Calu3 (cell line): ENCODE results near the gene FAM20C. TPM values are rescaled to one million over a fixed set of nuclear protein-coding genes. Genes with fewer than 3 reads are reported as not detected.

Source experiments
- BruUV-seq: library from RNA; stranded (reverse); fragments of 400-500 nt; replicated peaks from 2 replicates; lab custom pipeline; 2021; lab: Mats Ljungman, UMichigan
- CTCF ChIA-PET: fragments of 300-600 bp; sonication (Branson Sonifier 250); formaldehyde crosslinking; loops from one replicate; lab custom pipeline; 2022; ENCODE audit warnings: antibody characterized with exemption; lab: Charles Lee
- DNase-seq: peaks from one replicate; pipeline ENCODE4 v3.0.0; 2022
- H3K27ac Mint-ChIP-seq: one replicate; pipeline ENCODE4 v1.8.0; 2022; ENCODE audit warnings: mixed read lengths; ENCODE audit not compliant: unreplicated experiment
- H3K27me3 Mint-ChIP-seq: one replicate; pipeline ENCODE4 v1.8.0; 2022; ENCODE audit warnings: mixed read lengths; ENCODE audit not compliant: unreplicated experiment
- H3K36me3 Mint-ChIP-seq: one replicate; pipeline ENCODE4 v1.8.0; 2022; ENCODE audit warnings: mild to moderate bottlenecking, moderate library complexity, mixed read lengths; ENCODE audit not compliant: insufficient read depth, unreplicated experiment
- H3K4me1 Mint-ChIP-seq: one replicate; pipeline ENCODE4 v1.8.0; 2022; ENCODE audit warnings: mild to moderate bottlenecking, low read depth, mixed read lengths; ENCODE audit not compliant: unreplicated experiment
- H3K4me3 Mint-ChIP-seq: one replicate; pipeline ENCODE4 v1.8.0; 2022; ENCODE audit warnings: mild to moderate bottlenecking, low read depth, moderate library complexity, mixed read lengths; ENCODE audit not compliant: unreplicated experiment
- H3K9me3 Mint-ChIP-seq: one replicate; pipeline ENCODE4 v1.8.0; 2022; ENCODE audit warnings: low read depth, mixed read lengths; ENCODE audit not compliant: unreplicated experiment
- intact Hi-C: fragments of 100-400 bp; cut with micrococcal nuclease; formaldehyde crosslinking; loops from one replicate; pipeline ENCODE4 v1.10.0; 2022; ENCODE audit not compliant: unreplicated experiment
- total RNA-seq: library from RNA; stranded (reverse); gene quantifications from 2 replicates; pipeline ENCODE4 v1.2.3, GENCODE V29; 2022
- TF ChIP-seq, protein P1 (sequence below): fragments of 200-600 bp; IDR thresholded peaks from one replicate; pipeline ENCODE4 v1.8.0; 2022; ENCODE audit warnings: antibody characterized with exemption; ENCODE audit not compliant: unreplicated experiment

Gene FAM20C
- total RNA-seq, 1 experiment from 2014 or later = 9.1 TPM

DNA sequence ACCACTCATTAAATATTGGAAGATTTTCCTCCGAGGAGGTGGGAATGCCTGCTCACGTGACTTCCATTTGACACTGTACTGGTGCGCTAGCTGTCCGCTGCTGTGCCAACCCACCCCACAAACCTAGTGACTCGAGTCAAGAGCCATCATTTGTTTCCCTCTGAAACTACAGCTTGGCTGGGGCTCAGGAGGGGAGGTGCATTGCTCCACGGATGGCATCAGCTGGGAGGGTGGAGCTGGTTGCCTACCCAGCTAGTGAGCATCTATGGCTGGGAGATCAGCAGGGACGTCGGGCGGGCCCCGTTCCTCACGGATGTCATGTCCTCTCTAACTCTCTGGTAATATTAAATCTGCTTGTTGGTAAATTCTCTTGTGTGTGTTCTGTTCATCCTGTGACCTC, 88.1 kb downstream of the FAM20C start:
- TF ChIP-seq, protein P1, sequence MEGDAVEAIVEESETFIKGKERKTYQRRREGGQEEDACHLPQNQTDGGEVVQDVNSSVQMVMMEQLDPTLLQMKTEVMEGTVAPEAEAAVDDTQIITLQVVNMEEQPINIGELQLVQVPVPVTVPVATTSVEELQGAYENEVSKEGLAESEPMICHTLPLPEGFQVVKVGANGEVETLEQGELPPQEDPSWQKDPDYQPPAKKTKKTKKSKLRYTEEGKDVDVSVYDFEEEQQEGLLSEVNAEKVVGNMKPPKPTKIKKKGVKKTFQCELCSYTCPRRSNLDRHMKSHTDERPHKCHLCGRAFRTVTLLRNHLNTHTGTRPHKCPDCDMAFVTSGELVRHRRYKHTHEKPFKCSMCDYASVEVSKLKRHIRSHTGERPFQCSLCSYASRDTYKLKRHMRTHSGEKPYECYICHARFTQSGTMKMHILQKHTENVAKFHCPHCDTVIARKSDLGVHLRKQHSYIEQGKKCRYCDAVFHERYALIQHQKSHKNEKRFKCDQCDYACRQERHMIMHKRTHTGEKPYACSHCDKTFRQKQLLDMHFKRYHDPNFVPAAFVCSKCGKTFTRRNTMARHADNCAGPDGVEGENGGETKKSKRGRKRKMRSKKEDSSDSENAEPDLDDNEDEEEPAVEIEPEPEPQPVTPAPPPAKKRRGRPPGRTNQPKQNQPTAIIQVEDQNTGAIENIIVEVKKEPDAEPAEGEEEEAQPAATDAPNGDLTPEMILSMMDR = no peak
- CTCF ChIA-PET = no interaction called here
- BruUV-seq = no TSS peak

DNA sequence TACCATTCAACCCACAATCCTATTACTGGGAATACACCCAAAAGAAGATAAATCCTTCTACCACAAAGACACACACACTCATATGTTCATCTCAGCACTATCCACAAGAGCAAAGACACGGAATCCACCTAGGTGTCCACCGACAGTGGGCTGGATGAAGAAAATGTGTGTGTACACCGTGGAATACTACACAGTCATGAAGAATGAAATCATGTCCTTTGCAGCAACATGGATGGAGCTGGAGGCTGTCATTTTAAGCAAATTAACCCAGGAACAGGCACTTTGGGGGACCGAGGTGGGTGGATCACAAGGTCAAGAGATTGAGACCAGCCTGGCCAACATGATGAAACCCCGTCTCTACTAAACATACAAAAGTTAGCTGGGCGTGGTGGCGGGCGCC, 89.3 kb downstream of the FAM20C start:
- DNase-seq = no peak
- TF ChIP-seq, protein P1 = no peak
- CTCF ChIA-PET = interaction anchor here (0.6 kb wide), 1 partner anchor 382 kb away, joined by 3 read pairs; no protein-coding TSS in a partner anchor
- intact Hi-C loops = no loop called here
- no peak overlapping the region for H3K27ac Mint-ChIP-seq
- no peaks in the 10 kb centered on the region for H3K36me3 Mint-ChIP-seq
- H3K9me3 Mint-ChIP-seq = peaks cover 8% of the 10 kb centered on the region
- no peak overlapping the region for H3K4me3 Mint-ChIP-seq
- peaks cover 13% of the 10 kb centered on the region for H3K4me1 Mint-ChIP-seq
- H3K27me3 Mint-ChIP-seq = peaks cover 99% of the 10 kb centered on the region
- BruUV-seq = no TSS peak

More for the DNA sequence above, 88.1 kb downstream of the FAM20C start:
- Mint-ChIP-seq H3K36me3 (no peaks in the 10 kb centered on the region), H3K27me3 (peaks cover 89% of the 10 kb centered on the region), H3K4me1 (peaks cover 12% of the 10 kb centered on the region), H3K9me3 (peaks cover 8% of the 10 kb centered on the region), H3K4me3 (no peak overlapping the region), H3K27ac (no peak overlapping the region)
- intact Hi-C loops = no loop called here
- no peak for DNase-seq

DNA sequence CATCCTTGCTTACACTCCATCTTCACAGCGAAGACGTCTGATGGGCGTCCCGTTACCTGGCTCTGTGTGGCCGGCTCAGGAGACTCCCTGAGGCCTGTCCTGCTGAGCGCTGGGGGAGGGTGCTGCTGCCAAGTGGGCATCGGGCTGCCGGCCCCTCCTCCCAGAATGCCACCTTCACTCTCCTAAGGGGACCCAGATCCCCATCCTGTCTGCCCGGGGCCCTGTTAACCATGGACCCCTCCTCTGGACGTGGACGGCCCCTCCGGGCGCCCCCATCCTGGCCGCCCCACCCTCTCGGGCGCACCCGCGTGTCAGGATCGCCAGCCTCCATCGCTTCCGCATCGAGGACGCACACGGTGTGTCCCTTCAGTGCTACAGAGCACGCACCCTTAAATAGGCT, 90.2 kb downstream of the FAM20C start:
- DNase-seq = no peak
- CTCF ChIA-PET = no interaction called here
- TF ChIP-seq, protein P1 = no peak
- H3K4me1 Mint-ChIP-seq = peaks cover 13% of the 10 kb centered on the region
- H3K4me3 Mint-ChIP-seq = no peak overlapping the region
- BruUV-seq = no TSS peak
- intact Hi-C loops = no loop called here
- H3K36me3 Mint-ChIP-seq = no peaks in the 10 kb centered on the region
- H3K27me3 Mint-ChIP-seq = peaks cover 100% of the 10 kb centered on the region
- H3K27ac Mint-ChIP-seq = no peak overlapping the region
- H3K9me3 Mint-ChIP-seq = peaks cover 4% of the 10 kb centered on the region

DNA sequence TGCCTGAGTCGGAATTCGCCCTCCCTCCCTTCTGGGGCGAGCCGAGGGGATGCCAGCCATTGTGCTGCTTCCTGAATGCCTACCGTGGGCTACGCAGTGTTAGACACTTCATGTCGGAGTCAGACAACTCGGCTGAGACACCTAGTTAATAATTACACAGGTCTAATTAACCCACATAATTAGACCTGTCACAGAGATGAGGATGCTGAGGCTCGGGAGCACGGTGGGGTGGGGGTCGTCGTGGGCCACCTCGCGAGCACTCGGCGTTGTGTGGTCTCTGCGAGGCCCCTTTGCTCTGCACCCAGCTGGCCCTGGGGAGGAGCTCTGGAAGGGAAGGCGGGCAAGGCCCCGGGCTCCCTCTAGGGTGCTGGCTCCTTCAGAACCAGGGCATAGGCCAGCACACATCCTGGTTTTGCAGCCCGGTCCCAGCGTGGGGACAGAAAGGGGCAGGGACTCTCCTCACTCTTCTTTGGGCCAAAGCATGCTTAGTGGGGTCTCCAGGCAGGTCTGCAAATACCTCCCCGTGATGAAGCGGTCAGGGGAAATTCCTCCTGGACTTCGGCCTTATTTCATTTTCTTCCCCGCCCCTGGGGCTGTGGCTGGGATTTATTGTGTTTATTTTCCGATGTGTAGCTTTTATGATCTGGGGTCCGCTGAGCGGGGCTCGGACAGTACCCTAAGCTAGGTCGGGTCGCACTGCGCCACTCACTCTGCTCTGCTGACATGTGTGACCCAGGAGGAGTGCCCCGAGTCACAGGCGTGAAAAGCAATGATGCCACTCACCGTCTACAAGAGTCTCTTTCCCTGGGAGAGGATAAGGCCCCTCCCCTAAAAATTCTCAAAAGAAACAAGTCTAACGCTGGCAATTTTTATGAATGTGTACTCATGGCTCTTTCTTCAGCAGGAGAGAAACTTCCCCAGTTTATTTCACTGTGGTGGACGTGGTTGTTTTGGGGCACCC, 92.7 kb downstream of the FAM20C start:
- TF ChIP-seq, protein P1 = no peak
- BruUV-seq = no TSS peak
- Mint-ChIP-seq H3K4me1 (peaks cover 13% of the 10 kb centered on the region), H3K27me3 (peaks cover 94% of the 10 kb centered on the region), H3K4me3 (no peak overlapping the region), H3K36me3 (no peaks in the 10 kb centered on the region), H3K9me3 (no peaks in the 10 kb centered on the region), H3K27ac (no peak overlapping the region)
- DNase-seq = peak; percentile 34
- intact Hi-C loops = no loop called here
- CTCF ChIA-PET = interaction anchor here (0.6 kb wide), 1 partner anchor 23 kb away, joined by 3 read pairs; no protein-coding TSS in a partner anchor
